ENCODE data around the gene RAVER1.

Gene RAVER1

DNA sequence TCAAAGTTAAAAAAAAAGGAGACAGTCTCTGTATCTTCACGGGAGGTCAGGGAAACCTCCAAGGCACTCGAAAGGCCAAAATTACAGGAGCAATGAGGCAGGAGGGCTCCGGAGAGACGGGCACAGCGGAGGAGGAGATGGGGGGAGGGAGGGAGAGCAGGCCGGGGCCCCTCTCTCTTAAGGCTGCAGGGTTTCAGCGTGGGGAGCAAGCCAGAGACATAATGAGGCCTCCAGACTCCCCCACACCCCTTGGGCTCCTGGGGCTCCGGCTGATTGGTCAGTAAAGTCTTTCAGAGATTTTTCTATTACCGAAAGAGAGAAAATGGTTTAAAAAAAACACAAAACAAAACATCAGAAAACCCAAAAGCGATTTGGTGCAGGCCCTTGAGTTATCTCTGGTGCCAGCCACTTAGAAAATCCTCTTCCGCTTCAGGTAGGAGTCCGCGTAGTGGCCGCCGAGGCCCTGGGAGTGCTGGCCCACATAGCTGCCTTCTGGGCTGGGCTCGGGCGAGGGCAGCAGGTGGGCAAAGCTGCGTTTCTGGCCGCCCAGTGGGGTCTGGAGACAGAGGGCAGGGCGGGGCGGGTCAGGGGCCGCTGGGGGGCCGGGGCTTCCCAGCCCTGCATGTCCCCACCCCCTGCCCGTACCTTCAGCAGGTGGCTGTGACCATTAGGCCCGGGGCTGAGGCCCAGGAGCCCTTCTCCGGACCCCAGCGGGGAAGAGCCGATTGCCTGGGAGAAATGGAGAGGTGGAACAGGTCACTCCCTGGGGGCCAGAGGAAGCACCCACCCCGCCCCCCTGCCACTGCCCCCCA lies 16.1 kb downstream of the RAVER1 start:
- no peak for DNase-seq

DNA sequence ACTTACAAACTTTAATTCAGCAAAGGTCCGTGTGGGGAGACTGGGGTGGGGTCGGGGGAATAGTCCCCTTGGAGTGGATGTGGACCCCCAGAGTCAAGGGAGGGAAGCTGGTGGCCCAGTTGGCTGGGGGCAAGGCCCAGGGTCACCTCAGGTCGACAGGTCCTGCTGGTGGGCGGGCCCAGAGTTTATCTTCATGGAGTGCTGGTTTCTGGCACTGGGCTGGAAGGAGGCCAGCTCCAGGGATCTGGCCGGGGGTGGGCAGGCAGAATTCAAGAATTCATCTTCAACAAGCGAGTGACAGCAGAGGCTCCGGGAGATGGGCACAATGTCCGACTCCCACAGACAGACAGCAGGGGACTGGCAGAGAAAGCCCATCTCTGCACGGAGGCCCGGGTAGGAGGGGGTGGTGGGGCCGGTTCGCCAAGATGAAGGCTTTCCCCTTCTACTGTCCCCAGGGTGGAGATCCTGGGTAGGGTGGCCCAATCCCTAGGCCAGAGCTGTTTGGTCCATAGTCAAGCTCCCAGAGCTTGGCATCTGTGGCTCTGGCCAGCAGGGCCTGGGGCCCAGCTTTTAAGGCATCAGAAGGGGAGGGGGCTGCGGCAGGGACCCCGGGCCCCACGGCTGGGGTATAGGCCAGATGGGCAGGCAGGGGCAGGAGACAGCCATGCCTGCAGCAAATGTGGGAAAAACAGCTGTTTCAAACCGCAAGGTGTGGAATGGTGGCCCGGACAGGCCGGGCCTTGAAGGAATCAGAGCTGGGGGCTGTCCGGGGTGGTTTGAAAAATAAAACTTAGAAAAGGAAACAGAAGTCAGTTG lies 16.9 kb downstream of the RAVER1 start:
- DNase-seq: no peak

DNA sequence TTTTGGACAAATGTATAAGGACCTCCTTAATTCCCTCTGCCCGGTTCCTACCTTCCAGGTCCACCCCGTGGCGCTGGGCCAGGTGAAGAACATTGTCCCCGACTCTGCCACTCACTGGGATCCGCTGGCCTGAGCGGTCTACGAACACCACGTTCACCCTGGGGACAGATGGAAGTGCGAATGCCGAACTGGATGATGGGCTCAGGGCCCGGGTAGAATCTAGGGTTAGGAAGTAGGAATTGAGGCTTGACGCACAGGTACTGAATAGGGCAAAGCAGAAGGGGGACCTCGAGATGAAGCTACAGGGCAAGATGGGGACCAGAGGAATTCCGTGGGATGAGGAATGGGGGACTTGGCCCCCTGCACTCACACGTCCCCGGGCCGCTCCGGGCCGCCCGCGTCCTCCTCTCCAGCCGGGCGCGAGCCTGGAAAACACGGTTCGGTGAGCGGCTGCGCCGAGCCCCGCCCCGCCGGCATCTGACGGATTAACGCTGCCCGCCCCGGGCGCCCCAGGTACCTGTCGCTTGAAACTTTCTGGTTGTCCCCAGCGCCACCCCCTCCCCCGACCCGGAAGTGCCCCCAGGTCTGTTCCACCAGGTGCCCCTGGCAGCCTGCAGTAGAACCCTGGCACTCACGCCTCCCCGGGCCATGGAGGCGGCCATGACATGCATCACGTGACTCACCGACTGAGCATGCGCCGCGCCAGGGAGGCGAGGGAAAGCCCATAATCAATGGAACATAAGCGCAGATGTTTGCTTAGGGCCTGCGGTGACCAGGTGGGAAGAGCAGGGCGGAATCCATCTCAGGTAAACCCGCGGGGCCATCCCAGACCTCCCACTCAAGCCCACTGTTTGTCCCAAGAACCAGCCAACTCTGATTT lies 17.8 kb downstream of the RAVER1 start, which contains the start of gene FDX2:
TSS of gene FDX2 (minus strand) at position 681 of the 880 bp plus-strand sequence. CDS start at position 662, 19 bp downstream.
- DNase-seq: peak; percentile 91

DNA sequence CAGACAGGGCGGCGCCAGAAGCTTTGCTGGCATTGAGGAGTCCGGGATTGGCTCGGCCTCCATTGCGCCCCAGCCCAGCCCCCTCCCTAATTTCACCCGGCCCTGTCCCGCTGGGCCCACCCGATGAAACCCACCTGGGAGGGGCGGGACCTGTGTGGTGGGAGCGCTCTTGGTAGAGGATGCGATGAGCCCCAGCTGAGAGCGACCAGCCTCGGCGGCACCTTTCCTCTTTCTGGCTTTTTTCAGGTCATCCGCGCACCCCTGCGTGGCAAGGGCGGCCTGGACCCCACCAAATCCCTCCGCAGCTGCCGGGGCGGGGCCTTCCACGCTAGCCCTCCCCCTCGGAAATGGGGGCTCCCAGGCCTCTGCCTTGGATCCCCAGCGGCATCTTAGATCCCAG lies 23.9 kb downstream of the RAVER1 start, which contains the start of gene ZGLP1:
TSS of gene ZGLP1 (minus strand) at position 393 of the 400 bp plus-strand sequence.
- no peak for DNase-seq

DNA sequence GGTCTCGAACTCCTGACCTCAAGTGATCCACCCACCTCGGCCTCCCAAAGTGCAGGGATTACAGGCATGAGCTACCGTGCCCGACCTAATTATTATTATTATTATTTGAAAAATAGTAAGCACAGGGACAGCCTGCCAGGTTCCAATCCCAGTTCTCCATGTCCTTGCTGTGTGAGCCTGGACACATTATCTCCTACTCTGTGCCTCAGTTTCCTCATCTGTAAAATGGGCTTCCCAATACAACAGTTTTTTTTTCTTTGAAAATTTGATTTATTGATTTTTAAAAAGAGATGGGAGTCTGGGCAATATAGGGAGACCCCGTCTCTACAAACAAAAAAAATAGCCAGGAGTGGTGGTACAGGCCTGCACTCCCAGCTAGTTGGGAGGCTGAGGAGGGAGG lies 27.0 kb downstream of the RAVER1 start:
- DNase-seq: no peak

DNA sequence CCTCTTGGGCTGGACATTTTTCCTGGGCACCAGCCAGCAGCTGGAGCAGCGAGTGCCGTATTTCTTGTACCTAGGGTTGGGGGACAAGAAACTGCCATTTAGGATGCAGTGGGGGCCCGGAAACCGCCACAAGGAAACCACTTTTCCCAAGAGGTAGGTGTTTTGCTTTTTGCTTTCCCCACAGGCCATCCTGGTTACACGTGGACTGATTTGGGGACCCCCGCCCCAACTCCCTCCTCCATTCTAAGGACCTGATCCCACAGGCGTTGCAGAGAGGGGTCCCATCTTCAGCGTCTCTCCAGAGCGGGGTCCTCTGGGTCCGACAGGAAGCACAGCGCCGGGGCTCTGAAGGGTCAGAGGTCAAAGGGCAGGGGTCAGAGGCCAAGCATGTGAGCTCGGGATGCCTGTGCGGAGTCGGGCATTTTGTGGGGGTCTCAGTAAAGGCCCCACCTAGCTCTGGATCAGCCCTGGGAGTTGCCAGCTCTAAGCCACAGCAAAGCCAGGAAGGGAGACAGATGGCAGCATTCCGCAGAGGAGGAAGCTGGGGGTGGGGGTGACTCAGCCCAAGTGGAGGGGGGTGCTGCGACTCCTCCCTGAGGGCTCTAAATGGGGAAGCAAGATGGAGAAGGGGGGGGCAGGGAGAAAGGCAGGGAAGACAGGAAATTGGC lies 28.1 kb downstream of the RAVER1 start:
- peak; percentile 33 for DNase-seq

DNA sequence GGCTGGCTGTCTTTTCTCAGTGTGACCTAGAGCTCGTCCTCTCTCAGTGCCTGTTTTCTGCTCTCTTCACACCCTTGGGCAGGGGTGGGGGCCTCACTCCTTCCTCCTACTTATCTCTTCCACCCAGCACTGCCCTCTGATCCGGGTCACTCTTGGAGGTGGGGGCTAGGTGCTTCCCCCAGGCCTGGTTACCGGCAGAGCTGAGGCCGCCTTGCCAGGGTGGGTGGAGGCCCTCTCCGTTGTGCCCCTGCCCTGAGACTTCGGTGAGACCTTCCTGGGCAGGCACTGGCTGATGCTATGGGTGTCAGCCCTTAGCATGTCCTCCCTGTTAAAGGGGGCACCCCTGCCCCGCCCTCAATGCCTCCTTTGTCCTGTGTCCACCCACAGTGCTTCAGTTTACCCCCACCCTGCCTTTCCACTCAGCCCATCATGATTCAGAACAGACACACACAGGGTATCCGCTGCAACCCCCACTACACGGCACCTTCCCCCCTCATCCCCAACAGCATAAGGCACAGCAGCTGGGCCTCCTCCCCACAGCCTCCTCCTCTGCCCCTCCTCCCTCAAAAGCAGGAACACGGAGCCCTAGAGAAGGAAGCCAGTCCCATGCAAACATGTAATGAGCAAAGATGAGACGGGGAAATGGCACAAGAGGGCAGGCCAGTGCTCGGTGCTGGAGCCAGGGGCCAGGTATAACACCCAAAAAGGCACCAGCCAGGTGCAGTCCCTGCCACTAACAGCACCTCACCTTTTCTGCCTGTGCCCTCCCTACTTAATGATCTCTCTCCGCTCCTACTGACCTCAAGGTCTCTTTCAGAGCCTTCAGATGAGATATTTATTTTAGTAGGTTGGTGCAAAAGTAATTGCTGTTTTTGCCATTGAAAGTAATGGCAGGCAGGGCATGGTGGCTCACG lies 33.5 kb downstream of the RAVER1 start:
- peak; percentile 75 for DNase-seq

DNA sequence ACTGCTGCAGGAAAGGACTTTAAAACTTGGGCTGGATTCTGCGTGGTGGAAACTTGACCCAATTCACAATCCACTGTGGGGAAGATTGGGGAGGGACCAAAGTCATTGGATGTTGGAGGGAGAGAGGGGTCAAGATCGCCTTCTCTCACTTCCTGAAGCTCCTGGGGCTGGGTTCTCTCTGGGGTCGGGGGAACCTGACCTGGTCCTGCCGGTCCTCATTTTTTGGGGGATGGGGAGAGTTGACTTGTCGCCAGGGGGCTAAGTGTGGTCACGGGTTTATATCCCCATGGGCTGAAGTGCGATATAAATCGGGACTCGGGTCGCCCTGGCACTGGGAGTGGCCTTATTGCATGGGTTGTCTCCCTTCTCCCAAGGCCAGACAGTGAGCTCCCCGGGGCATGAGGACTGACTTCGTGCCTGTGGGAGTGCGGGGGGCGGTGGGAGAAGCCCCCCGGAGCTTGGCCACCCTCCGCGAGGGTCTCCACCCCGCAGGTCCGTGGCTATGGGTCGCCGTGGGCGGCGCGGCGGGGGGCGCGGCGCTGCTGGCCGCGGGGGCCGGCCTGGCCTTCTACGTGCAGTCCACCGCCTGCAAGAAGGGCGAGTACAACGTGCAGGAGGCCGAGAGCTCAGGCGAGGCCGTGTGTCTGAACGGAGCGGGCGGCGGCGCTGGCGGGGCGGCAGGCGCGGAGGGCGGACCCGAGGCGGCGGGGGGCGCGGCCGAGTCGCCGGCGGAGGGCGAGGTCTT lies 37.3 kb downstream of the RAVER1 start:
- DNase-seq: no peak

DNA sequence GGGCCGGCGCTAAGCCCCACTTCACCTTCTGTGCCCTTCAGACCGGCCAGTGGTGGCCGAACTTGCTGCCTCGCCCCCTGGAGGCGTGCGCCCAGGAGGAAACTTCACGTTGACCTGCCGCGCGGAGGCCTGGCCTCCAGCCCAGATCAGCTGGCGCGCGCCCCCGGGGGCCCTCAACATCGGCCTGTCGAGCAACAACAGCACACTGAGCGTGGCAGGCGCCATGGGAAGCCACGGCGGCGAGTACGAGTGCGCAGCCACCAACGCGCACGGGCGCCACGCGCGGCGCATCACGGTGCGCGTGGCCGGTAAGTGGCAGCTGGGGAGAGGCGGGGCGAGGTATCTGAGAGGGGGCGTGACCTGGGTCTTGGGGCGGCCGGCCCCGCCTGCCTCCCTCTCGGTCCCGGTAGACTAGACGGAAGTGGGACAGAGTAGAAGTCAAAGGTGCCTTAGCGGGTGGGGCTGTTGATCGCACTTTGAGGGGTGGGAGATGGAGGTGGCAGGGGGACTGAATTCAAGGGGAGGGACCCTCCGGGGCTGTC lies 38.0 kb downstream of the RAVER1 start:
- no peak for DNase-seq

DNA sequence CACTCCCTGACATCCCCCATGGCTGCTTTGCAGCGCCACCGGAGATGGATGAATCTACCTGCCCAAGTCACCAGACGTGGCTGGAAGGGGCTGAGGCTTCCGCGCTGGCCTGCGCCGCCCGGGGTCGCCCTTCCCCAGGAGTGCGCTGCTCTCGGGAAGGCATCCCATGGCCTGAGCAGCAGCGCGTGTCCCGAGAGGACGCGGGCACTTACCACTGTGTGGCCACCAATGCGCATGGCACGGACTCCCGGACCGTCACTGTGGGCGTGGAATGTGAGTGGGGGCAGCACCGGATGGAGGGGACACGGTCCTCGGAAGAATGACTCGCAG lies 39.0 kb downstream of the RAVER1 start:
- DNase-seq: no peak

DNA sequence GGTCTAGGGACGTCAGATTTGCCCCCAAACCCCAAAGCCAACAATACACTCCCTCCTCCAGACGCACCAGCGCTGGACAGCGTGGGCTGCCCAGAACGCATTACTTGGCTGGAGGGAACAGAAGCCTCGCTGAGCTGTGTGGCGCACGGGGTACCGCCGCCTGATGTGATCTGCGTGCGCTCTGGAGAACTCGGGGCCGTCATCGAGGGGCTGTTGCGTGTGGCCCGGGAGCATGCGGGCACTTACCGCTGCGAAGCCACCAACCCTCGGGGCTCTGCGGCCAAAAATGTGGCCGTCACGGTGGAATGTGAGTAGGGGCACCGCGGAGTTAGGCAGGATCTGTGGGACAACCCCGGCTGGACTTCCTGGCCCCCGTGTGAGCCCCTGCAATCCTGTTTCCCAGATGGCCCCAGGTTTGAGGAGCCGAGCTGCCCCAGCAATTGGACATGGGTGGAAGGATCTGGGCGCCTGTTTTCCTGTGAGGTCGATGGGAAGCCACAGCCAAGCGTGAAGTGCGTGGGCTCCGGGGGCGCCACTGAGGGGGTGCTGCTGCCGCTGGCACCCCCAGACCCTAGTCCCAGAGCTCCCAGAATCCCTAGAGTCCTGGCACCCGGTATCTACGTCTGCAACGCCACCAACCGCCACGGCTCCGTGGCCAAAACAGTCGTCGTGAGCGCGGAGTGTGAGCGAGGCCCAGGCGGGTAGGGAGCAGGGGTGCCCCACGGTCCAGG lies 39.5 kb downstream of the RAVER1 start:
- no peak for DNase-seq

DNA sequence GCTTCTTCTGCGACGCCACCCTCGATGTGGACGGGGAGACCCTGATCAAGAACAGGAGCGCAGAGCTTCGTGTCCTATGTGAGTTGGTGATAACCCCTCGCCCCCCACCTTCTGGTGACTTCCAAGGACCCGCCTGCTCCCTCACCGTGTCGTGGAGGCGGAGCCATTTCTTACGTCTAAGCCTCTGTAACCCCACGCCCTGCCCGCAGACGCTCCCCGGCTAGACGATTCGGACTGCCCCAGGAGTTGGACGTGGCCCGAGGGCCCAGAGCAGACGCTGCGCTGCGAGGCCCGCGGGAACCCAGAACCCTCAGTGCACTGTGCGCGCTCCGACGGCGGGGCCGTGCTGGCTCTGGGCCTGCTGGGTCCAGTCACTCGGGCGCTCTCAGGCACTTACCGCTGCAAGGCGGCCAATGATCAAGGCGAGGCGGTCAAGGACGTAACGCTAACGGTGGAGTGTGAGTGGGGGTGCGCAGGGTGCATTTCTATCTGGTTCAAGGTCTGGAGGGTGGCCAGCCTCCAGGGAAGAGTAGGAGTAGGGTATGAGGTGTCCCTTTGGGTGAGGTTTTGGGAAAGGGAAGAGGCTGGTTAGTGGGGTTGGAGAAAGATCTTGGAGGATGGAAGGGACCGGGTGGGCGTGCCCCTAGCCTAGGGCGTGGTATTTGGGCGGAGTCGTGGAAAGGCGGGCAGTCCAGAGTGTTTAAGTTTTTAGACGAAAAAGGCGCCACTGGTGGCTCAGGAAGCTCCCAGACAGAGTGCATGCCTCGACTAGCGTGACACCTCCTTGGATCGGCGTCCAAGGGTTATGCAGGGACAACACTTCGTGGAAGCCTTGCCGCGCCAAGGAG lies 40.3 kb downstream of the RAVER1 start:
- no peak for DNase-seq

DNA sequence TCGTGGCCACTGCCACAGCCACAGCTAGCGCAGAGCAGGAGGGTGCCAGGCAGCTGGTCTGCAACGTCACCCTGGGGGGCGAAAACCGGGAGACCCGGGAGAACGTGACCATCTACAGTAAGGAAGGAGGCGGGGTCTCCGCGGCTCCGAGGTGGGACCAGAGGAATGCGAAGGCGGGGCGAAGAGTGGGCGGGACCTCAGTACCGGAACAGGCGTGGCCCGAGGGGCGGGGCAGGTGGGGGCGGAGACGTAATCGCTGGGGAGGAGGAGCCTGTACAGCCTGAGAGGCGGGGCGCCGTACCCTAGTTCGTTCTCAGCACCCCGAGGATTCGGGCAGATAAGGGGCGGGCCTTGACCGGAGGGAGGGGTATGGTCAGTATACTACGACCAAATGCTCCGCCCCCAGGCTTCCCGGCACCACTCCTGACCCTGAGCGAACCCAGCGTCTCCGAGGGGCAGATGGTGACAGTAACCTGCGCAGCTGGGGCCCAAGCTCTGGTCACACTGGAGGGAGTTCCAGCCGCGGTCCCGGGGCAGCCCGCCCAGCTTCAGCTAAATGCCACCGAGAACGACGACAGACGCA lies 41.0 kb downstream of the RAVER1 start:
- no peak for DNase-seq

DNA sequence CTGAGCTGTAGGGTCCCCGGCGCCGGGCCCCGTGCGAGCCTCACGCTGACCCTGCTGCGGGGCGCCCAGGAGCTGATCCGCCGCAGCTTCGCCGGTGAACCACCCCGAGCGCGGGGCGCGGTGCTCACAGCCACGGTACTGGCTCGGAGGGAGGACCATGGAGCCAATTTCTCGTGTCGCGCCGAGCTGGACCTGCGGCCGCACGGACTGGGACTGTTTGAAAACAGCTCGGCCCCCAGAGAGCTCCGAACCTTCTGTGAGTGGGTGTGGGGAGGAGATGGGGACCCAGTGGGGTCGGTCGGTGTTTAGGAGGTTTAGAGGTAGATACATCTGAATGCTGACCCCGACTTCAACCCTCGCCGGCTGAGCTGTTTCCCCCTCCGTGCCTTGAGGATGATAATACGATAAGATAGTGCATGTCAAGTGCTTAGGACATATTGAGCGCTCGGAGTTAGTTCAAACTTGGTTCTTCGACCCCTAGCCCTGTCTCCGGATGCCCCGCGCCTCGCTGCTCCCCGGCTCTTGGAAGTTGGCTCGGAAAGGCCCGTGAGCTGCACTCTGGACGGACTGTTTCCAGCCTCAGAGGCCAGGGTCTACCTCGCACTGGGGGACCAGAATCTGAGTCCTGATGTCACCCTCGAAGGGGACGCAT lies 41.6 kb downstream of the RAVER1 start:
- no peak for DNase-seq

DNA sequence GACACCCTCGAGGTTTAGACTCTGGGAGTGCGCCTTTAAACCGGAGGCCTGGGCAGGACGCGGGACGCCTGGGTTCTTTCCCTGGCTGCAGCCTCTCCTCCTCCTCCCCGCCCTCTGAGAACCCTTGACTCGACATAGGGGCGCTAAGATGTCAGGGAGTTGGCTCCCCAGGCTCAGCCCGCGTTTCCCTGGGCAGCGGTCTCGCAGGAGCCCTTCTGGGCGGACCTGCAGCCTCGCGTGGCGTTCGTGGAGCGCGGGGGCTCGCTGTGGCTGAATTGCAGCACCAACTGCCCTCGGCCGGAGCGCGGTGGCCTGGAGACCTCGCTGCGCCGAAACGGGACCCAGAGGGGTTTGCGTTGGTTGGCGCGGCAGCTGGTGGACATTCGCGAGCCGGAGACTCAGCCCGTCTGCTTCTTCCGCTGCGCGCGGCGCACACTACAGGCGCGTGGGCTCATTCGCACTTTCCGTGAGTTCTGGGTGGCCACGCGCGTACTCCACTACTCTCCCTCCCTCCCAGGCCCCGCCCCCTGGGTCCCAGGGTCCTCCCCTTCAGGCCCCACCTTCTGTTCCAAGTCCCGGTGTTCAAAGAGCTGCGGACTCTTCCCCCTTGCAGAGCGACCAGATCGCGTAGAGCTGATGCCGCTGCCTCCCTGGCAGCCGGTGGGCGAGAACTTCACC lies 42.3 kb downstream of the RAVER1 start:
- DNase-seq: peak; percentile 33

DNA sequence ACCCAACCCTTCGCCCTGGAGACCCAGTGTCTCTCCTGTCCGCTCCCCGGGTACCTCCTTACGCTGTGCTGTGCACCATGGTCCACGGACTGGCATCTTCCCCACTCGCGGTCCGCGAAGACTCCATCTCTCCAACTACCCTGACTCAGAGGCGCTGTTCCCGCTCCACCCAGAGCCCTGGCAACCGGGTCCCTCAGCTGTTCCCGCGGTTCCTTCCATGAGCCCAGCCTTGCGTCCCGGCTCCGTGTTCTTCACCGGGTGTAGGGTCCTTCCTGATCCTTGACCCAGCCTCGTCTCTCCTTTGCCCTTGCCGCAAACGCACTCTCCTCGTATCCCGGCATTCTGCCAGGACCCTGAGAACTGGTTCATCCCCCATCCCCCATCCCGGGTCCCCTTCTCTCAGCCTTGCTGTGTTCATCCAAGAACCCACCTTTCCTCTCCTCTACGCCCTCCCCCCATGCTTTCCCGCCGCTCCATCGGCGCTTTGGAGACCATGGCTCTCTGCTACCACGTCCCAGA lies 42.9 kb downstream of the RAVER1 start:
- DNase-seq: peak; percentile 26

DNA sequence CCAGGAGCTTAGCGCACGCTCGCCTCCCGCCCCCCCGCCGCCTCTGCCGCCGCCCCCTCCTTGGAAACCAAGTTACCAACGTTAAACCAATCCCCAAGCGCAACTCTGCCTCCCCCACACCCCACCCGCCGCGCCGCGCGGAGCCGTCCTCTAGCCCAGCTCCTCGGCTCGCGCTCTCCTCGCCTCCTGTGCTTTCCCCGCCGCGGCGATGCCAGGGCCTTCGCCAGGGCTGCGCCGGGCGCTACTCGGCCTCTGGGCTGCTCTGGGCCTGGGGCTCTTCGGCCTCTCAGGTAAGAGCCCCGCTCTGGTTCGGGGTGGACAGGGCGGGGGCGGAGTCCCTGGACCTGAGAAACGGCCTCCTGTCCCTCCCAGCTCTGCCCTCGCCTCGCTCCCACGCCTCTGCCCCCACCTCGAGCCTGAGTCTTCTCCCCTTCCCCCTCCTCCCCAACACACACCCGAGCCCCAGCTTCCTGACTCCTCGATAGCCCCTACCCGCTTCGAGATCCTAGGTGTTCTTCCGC lies 43.4 kb downstream of the RAVER1 start, which contains the start of gene ICAM5:
TSS of gene ICAM5 (plus strand) at position 117 of the 521 bp plus-strand sequence. CDS start at position 209, 92 bp downstream.
- no peak for DNase-seq
